ENCODE results near the gene TMEM132D.

- TF ChIP-seq, protein P1, sequence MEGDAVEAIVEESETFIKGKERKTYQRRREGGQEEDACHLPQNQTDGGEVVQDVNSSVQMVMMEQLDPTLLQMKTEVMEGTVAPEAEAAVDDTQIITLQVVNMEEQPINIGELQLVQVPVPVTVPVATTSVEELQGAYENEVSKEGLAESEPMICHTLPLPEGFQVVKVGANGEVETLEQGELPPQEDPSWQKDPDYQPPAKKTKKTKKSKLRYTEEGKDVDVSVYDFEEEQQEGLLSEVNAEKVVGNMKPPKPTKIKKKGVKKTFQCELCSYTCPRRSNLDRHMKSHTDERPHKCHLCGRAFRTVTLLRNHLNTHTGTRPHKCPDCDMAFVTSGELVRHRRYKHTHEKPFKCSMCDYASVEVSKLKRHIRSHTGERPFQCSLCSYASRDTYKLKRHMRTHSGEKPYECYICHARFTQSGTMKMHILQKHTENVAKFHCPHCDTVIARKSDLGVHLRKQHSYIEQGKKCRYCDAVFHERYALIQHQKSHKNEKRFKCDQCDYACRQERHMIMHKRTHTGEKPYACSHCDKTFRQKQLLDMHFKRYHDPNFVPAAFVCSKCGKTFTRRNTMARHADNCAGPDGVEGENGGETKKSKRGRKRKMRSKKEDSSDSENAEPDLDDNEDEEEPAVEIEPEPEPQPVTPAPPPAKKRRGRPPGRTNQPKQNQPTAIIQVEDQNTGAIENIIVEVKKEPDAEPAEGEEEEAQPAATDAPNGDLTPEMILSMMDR (IDR thresholded peaks at IDR 0.05): no peak
- TF ChIP-seq POLR2AphosphoS5 (IDR thresholded peaks at IDR 0.05; ENCODE audit: low read depth, low read length) (no peak), TCF7L2 (IDR thresholded peaks at IDR 0.05; ENCODE audit: low read depth, low read length) (no peak)
- TF ChIP-seq, protein P2, sequence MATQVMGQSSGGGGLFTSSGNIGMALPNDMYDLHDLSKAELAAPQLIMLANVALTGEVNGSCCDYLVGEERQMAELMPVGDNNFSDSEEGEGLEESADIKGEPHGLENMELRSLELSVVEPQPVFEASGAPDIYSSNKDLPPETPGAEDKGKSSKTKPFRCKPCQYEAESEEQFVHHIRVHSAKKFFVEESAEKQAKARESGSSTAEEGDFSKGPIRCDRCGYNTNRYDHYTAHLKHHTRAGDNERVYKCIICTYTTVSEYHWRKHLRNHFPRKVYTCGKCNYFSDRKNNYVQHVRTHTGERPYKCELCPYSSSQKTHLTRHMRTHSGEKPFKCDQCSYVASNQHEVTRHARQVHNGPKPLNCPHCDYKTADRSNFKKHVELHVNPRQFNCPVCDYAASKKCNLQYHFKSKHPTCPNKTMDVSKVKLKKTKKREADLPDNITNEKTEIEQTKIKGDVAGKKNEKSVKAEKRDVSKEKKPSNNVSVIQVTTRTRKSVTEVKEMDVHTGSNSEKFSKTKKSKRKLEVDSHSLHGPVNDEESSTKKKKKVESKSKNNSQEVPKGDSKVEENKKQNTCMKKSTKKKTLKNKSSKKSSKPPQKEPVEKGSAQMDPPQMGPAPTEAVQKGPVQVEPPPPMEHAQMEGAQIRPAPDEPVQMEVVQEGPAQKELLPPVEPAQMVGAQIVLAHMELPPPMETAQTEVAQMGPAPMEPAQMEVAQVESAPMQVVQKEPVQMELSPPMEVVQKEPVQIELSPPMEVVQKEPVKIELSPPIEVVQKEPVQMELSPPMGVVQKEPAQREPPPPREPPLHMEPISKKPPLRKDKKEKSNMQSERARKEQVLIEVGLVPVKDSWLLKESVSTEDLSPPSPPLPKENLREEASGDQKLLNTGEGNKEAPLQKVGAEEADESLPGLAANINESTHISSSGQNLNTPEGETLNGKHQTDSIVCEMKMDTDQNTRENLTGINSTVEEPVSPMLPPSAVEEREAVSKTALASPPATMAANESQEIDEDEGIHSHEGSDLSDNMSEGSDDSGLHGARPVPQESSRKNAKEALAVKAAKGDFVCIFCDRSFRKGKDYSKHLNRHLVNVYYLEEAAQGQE (IDR thresholded peaks at IDR 0.05; ENCODE audit: insufficient read depth in 1 of 2, low read depth in 2 of 2, low read length in 1 of 2): no peak
Measured at GRCh38 chr12:129706716-129707115, 197.1 kb downstream of the TMEM132D start.
